ENCODE data around the gene EIF2AK3.
"Not testable (repeated sequence)": the region's sequence is repeated elsewhere in the genome, so short reads cannot be mapped to it uniquely, and the experiment has no call there.

EIF2AK3 gene

DNA sequence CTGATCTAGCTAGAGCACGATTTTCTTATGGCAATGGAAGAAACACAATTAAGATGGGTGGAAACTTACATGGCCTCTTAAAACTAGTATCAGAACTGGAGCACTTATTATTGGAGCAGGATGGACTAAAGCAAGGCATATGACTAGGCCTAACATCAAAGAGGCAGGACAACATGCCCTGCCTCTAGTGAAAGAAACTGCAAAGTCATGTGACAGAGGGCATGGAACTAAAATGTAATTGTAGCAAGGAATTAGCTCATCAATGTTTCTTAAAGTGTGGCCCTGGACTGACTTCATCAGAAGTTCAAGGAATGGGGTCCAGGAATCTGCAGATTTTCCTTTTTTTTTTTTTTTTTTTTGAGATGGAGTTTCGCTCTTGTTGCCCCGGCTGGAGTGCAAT lies 5.3 kb upstream of the EIF2AK3 start:
- DNase-seq, result no peak

DNA sequence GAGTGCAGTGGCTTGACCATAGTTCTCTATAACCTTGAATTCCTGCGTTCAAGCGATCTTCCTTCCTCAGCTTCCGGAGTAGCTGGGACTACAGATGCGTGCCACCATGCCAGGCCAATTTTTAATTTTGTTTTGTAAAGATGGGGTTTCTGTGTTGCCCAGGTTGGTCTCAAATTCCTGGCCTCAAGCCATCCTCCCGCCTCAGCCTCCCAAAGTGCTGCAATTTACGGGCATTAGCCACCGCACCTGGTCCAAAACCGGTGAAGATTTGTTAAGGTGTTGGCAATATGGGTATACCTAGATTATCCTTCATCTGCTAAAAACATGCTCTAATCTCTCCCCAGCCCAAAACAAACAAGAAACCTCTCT lies 1.3 kb upstream of the EIF2AK3 start:
- DNase-seq, result no peak

DNA sequence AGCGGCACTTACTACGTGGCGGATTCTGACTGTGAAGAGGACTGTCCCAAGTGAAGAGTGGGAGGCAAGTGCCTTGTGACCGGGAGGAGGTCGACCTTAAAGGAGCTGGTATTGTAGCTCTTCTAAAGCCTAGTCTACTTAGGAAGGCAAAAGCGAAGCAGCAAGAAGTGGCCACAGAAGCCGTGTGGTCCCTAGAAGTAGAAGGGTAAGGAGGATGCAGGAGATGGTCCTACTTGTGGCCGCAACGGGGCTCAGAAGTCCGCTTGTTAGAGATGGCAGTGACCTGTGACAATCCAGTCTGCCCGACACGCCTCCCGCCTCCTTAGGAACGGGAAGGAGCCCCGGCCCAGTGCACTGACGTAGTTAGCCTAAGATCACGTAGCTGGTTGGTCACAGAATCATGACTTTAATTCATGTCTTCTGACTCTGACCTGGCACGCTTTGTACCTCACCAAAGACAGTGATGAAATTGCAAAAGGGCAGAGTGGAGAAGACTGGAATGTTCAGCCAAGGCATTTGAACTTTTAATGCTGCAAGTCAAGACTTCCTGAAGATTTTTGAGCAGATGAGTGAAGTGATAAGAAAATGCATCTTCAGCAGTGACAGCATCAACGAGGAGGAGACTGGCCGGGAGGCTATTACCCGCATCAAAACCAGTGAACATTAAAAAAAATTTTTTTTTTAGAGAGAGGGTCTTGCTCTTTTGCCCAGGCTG lies 749 bp upstream of the EIF2AK3 start:
- peak; percentile 83 to 90 for DNase-seq

DNA sequence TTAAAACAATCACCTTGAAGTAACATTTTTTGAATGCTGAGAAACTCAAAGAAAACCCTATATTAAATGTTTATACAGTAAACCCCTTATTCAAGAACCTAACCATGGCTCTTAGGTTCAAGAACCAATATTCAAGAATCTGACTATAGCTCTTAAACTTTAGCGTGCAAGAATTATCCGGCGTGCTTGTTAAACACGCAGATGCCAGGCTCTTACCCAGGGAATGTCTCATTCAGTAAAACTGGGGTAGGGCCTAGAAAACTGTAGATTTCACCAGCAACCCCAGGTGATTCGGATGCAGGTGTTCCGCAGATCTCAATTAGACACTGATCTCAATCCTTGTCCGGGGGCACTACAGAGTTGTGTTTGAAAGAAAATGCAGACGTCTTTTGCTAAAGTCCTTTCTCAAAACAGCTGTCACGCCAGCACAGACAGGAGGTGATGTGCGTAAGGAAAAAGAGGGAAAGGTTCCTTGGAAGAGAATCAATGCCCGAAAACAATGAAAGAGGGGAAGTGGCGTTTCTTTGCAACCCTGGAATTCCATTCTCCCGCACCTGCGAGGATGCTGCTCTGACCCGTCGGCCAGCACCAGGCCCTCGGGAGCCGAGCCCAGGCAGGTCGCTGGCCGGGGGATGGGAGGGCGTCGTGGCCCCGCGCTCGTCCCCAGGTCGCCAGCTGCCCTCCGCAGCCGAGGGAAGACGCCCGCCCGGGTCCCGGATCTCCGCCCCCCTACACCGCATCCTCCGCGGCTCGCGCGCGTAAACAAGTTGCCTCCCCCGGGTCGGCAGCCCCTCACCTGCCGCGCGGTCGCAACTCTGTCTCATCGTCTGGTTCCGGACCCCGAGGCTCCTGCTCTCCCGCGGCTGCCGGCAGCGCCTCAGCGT lies 851 bp downstream of the EIF2AK3 start:
- DNase-seq, result no peak

DNA sequence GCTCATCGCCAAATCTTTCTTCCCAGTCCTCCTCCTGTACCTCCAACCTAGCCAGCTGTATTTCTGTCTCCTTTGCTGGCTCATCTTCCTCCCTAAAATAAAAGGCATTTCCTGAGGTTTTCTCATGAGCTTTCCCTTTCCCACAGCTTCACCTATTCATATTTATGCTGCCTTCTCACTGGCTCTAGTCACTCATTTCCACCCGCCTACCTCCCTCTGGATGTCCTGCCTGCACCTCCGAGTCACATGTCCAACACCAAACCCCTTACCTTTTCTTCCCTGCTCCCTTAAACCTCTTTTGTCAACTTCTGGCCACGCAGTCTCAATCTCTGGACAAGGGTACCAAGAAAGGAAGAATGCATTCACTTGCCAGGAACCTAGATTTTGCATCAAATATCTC lies 2.8 kb downstream of the EIF2AK3 start:
- DNase-seq, result no peak

DNA sequence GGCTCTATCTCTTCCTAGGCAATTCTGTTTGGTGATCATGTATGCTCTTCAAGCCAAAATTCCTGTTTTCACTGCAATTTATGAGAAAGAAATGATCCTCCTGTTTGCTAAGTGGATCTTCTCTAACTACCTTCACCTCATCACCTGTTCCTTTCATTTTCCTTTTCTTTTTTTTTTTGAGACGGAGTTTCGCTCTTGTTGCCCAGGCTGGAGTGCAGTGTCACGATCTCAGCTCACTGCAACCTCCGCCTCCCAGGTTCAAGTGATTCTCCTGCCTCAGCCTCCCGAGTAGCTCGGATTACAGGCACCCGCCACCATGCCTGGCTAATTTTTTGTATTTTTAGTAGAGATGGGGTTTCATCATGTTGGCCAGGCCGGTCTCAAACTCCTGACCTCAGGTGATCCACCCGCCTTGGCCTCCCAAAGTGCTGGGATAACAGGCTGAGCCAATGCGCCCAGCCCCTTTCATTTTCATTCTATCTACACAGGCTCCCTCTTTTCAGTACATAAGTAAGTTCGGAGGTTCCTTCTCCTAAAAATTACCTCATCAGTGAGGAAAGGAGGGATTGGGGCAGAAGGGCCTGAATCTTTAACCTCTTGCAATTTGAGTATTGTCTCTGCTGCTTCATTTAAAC lies 3.3 kb downstream of the EIF2AK3 start:
- not testable (repeated sequence) for DNase-seq

DNA sequence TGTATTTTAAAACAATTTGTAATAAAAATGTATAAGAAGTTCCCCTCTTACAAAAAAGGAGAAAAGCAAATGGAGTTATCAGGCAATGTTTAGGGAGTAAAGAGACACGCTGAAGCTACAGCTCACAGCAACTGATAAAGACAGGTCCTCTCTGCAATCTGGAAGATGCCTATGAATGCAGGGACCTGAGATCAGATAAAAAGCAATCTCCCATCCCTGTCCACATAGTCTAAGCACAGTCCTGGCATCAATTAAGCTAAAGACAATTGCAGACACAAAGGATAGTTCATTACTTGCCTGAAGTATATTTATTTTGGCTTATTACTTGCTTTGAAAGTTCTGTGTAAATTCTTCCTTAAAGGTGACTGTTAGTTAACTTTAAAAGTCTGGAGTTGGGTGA lies 5.0 kb downstream of the EIF2AK3 start:
- DNase-seq, result no peak

DNA sequence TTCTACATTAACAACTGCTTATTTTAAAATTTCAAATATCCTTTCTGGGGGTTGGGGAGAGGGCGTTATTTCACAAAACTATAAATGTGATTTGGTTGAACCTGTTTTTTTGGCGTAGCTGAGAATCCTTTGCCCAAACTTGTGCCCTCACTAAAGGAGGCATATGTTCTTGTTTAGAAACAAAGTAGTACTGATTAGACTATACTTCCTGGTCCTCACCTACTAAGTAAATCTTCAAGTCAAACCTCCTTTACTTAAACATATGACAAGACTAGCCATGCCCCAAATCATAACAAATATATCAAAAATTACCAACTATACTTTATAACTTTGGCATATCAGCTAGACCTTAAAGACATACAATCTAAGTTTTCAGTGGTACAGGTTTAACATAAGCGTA lies 5.8 kb downstream of the EIF2AK3 start:
- DNase-seq, result no peak

DNA sequence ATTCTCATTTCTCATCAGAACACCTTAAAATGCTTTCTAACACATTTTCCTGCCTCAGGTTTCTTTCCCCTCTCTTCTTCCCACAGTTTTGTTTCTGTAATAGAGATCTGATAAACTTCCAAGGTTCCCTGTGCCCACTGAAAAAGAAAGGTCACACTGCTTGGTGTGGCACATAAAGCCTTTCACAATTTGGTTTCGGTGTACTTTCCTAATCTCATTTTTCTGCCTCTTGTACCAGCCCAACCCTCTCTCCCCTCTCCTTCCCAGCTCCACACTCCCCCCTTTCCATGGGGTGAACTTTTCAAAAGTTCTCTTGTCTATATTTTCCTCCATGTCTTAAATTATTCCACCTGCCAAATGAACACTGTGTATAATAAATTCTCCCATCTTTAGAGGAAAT lies 7.2 kb downstream of the EIF2AK3 start:
- DNase-seq, result no peak

DNA sequence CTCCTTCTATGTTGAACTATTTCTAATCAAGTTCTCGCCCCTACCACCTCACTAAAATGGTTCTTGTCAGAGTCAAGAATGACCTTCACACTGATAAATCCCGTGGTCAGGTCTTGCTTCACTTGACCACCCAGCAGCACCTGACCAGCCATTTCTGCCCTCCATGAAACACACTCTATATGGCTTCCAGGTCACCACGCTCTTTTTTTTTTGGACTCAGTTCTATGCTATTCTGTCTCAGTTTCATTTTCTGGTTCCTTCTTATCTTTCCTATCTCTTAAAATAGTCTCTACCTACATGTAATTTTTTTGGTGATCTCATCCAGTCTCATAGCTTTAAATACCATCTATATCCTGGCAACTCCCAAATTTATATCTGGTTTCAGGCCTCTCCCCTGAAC lies 11.4 kb downstream of the EIF2AK3 start:
- DNase-seq, result no peak

DNA sequence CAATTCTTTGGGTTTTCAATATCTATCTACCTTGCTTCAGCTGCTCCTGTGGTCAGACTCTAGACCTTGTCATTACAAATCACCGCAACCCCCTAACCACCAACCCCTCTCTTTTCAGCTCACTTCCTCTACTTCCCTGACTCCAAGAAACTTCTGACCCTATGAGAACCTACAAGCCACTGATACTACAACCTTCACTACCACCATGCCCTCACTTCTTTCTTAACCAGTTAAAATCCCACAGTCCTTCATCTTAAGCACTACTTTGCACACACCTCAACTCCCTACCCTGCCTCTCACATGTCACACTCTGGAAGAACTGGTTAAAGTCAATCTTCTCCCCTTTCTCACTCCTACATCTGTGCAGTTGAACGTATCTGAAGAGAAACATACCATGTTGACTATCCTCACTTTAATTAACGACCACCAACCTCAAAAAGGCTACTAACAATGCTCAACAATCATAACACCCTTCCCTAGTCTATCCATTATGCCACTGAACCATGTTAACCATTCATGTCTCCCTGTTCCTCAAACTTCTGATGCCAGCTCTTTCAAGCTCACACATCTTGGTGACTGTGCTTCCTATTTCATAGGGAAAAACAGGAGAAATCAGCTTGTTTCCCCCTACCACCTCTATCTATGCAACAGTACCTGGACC lies 12.6 kb downstream of the EIF2AK3 start:
- no peak for DNase-seq

DNA sequence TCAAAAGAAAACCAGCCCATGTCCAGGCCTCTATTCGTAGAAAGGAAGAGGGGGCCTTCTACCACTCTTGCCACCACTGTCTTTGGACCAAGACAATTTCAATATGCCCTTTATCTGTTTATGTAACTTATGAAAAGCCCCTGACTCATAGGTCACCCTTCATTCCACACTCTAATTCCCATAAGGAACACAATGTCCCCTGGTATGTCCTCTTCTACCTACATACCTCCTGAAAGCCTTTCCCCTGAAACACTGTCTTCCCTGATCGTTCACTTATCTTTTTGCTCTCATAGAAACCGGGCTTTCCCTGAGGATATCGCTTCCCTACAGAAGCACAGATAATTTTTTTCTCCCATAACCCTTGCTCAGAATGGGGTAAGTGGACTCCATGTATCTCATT lies 13.3 kb downstream of the EIF2AK3 start:
- no peak for DNase-seq

DNA sequence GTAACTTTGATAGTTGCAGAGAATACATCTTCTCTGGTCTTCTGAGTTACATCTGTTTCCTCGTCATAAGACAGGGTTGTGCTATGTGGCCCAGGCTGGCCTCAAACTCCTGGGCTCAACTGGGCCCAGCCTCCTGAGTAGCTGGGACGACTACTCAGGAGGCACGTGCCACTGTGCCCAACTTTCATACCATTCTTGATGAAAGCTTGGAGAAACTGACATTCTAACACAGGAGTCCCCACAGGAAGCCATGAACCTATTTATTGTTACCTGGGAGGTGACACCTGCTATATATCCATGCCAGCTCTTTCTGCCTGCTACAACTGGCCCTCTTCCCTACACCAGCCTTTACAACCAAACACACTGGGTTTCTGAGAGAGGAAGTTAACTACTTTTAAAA lies 19.1 kb downstream of the EIF2AK3 start:
- no peak for DNase-seq

DNA sequence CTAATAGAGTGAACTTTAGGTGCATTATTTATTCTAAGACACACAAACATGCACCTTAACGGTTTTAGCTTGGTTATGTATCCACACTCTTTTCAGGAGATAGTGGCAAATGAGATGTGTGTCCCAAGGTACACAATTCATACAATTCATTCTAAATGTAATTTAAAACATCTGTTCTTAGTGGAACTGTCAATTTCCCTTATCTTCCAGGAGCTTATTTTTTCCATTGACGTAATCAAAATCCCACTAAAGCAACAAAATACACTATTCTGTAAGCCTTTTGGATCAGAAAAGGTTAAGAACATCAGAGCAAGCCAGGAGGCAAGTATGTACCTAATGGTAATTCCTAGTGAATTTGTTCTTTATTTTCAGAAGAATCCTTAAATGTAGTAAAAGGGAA lies 19.8 kb downstream of the EIF2AK3 start:
- DNase-seq, result no peak

DNA sequence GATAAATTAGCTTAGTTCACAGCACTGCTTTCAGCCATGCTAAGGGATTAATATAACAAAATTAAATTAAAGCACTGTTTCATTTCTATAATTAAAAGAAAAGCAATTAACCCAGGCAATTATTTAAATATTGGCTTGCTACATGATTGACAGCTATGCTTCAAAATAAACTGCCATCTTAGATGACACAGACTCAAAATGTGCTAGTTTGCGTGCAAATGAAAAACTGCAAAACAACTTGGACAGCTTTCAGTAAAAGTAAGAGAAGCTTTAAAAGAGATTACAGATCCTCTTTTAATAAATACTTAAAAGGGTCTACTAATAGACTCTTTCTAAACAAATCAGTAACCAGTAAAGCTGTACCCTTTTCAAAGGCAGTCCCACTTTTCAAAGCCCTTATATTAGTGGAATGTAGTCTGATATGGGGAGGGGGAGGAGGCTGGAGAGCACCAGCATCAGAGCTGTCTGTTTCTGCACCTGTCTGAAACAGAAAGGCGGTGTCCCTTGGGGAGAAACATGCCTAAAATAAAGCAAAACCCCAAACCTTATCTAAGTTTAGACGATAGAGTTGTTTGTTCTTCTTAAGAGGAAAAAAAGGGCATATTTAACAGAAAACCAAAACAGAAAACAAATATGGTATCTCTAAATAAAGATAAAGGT lies 20.8 kb downstream of the EIF2AK3 start:
- DNase-seq, result no peak

DNA sequence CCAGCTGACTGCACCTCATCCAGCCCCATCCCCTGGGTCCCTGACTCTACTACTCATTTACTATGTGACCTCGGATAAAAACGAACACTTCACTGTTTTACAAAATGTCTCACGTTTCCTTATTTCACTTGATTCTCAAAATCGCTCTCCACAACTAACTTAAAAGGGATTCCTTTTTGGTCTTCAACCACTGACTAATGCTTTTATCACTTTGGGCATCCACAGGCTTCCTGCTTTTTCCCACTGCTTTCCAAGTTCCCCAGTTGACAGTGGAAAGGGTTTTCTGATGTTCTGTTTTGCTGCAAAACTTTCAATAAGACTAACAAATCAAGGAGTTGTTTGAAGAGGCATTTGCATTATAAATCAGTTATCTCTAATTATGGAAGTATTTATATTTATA lies 24.1 kb downstream of the EIF2AK3 start:
- no peak for DNase-seq

DNA sequence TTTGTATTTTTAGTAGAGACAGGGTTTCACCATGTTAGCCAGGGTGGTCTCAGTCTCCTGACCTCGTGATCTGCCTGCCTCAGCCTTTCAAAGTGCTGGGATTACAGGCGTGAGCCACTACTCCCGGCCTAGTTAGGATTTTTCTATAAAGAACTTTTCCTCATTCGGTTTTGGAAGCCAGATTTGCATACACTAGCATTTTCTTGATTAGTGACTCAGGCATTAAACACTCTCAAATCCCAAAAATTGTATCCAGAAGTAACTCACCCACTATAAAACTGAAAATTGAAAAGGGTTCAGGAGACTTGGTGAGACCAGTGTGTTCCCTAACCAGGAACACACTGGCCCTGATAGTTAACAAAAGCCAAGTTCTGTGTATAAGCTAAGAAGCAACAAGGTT lies 25.2 kb downstream of the EIF2AK3 start:
- DNase-seq, result no peak

DNA sequence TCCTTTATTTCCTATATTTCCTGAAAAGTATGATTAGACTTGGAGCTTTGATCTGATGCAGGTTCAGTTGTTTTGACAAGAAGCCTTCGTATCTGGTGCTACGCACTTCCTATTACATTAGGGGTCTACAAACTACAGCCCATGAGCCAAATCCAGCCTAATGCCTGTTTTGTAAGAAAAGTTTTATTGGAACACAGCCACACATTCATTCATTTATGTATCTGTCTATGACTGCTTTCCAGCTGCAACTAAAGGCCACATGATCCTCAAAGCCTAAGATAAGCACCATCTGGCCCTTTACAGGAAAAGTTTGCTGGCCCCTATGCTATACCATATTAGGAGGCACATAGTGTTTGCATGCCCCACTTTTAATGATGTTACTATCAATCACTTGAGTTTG lies 26.0 kb downstream of the EIF2AK3 start:
- no peak for DNase-seq

DNA sequence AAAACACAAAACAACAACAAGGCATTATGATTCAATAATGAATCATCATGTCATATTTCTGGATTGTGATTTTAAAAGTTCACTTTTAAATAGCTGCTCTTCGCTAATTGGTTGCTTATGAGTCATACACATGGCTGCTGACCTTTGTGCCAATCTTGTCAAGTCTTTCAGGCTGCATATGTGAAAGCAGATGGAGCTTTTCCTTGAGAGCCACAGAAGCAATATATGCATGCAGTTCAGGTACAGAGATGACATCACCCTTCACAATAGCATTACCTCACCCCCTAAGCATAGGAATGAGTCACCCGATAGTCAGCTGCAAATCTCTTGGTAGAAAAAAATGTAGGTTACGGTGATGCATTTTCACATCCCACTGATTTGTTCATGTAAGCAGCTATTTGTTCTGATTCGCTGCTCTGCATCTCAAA lies 27.2 kb downstream of the EIF2AK3 start:
- no peak for DNase-seq

DNA sequence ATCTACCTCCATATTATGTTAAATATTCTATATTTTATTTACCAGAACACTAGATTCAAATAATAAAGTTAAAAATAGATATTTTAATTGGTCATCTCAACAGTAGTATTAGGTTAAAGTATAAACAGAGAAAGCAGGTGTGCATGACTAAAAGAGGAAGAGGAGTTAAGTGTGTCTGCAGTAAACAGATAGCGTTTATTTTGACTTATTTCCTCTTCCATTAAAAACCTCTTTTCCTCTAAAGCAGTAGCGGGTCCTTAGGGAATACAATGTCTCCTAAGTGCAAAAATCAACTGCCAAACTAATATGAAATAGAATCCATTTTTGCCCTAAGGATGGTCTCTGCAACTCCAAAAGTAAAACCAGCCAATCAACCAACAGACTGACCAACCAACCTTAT lies 27.7 kb downstream of the EIF2AK3 start:
- no peak for DNase-seq

DNA sequence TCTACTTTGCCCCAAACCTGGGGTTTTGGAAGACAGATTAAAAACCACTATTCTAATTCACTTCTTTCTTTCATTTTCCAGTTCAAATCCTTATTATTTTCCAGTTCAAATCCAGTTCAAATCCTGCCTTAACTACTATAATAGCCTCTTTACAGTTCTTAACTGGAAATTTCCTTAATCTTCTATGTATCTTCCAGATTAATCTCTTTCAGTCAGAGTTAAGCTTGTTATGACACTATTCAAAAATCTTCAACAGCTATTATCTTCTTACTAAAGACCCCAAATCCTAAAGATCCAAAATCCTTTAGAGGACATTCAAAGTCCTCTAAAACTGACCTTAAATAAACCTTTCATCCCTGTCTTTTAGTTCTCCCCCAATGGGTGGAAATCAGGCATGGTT lies 30.1 kb downstream of the EIF2AK3 start:
- DNase-seq, result no peak

DNA sequence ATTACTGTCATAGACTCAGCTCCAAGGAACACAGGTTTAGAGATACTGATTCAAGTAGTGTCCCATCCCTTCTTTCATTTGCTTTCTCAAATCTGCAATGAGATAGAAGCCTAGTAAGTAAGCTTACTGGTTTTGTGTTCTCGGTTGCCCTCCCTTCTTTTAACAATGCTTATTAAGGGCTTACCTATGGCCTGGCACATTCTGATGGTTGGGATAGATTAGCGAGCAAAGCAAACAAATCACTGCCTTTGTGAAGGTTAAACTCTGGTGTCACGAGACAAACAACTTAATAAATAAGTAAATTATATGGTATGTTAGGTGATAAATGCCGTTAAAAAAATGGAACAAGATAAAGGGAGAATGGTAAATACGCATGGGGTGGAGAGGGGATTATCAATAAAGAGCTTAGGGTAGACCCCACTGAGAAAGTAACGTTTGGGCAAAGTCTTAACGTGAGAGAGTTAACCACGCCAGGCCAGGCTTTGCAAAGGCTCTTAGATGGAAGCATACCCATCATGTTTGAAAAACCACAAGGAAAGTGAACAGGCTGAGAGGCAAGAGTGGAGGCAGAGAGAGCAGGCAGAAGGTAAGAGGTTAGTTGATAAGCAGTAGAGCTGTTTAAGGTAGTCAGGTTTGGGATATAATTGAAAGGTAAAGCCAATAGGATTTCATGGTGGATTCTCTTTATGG lies 31.0 kb downstream of the EIF2AK3 start:
- DNase-seq, result no peak
